ENCODE data around the gene HOOK1. TPM values are rescaled to one million over a fixed set of nuclear protein-coding genes. Genes with fewer than 3 reads are reported as not detected.

Gene HOOK1
- total and polyA plus RNA-seq, 2 experiments from 2014 or later = 27.4 to 27.6 TPM

DNA sequence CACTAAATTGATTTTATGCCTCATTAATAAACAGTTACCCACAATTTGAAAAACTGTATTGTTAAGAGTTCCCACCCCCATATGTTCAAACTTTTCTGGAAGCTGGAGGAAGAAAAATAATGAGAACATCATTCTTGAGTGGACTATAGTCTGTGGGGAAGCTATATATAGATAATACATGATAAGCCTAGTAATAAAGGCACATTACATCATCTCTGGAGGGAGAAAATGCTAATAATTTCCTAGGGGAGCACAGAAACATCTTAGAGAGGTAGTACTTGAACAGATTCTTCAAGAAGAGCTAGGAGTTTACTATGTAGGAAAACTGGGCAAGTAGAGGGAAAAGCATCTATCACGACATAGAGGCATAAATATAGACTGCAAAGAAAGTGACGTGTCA, 92.2 kb downstream of the HOOK1 start:
- H3K9me3 Mint-ChIP-seq = no peaks in the 10 kb centered on the region
- H3K4me1 ChIP-seq (ENCODE audit: insufficient read depth) = peaks cover 10% of the 10 kb centered on the region
- ATAC-seq (no peak), DNase-seq (ENCODE audit: low spot score) (no peak)
- no peak for TF ChIP-seq JUNB (IDR thresholded peaks at IDR 0.05; ENCODE audit: unreplicated experiment)
- no peak for TF ChIP-seq NANOG (IDR thresholded peaks at IDR 0.05; ENCODE audit: borderline replicate concordance)
- TF ChIP-seq, protein P1, sequence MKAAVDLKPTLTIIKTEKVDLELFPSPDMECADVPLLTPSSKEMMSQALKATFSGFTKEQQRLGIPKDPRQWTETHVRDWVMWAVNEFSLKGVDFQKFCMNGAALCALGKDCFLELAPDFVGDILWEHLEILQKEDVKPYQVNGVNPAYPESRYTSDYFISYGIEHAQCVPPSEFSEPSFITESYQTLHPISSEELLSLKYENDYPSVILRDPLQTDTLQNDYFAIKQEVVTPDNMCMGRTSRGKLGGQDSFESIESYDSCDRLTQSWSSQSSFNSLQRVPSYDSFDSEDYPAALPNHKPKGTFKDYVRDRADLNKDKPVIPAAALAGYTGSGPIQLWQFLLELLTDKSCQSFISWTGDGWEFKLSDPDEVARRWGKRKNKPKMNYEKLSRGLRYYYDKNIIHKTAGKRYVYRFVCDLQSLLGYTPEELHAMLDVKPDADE (IDR thresholded peaks at IDR 0.05) = no peak
- TF ChIP-seq ZNF114 (CRISPR knock-in tag; IDR thresholded peaks at IDR 0.05) = no peak
- no peak for TF ChIP-seq EZH2phosphoT487 (IDR thresholded peaks at IDR 0.05; ENCODE audit: unreplicated experiment)
- TF ChIP-seq EZH2 (IDR thresholded peaks at IDR 0.05; ENCODE audit: low read depth, unreplicated experiment) = no peak
- no peak for TF ChIP-seq POLR2AphosphoS5 (IDR thresholded peaks at IDR 0.05; ENCODE audit: low read depth)
- TF ChIP-seq ZNF331 (CRISPR knock-in tag; IDR thresholded peaks at IDR 0.05; ENCODE audit: low read depth) = no peak
- no peak for TF ChIP-seq STAT1 (IDR thresholded peaks at IDR 0.05; ENCODE audit: unreplicated experiment)
- TF ChIP-seq, protein P2, sequence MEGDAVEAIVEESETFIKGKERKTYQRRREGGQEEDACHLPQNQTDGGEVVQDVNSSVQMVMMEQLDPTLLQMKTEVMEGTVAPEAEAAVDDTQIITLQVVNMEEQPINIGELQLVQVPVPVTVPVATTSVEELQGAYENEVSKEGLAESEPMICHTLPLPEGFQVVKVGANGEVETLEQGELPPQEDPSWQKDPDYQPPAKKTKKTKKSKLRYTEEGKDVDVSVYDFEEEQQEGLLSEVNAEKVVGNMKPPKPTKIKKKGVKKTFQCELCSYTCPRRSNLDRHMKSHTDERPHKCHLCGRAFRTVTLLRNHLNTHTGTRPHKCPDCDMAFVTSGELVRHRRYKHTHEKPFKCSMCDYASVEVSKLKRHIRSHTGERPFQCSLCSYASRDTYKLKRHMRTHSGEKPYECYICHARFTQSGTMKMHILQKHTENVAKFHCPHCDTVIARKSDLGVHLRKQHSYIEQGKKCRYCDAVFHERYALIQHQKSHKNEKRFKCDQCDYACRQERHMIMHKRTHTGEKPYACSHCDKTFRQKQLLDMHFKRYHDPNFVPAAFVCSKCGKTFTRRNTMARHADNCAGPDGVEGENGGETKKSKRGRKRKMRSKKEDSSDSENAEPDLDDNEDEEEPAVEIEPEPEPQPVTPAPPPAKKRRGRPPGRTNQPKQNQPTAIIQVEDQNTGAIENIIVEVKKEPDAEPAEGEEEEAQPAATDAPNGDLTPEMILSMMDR (conservative IDR thresholded peaks at IDR 0.05; ENCODE audit: low read depth in 2 of 2) = no peak
- no peak for TF ChIP-seq CREB1 (CRISPR knock-in tag; IDR thresholded peaks at IDR 0.05; ENCODE audit: low read depth)
- H3K4me3 Mint-ChIP-seq = no peak overlapping the region
- no peak overlapping the region for H2AFZ ChIP-seq
- no peaks in the 10 kb centered on the region for H3F3A ChIP-seq (replicated peaks; ENCODE audit: low read depth)
- H3K4me2 ChIP-seq = no peak overlapping the region
- no peaks in the 10 kb centered on the region for H3K36me3 ChIP-seq (ENCODE audit: insufficient read depth)
- no peaks in the 10 kb centered on the region for H3K27me3 ChIP-seq (ENCODE audit: insufficient read depth)
- no peaks in the 10 kb centered on the region for H3K36me3 Mint-ChIP-seq (ENCODE audit: low read depth)
- peaks cover 10% of the 10 kb centered on the region for H3K4me1 Mint-ChIP-seq
- H4K20me1 ChIP-seq (replicated peaks; ENCODE audit: insufficient read depth) = no peaks in the 10 kb centered on the region
- no peak overlapping the region for H3K27ac Mint-ChIP-seq
- no peaks in the 10 kb centered on the region for H3K79me2 ChIP-seq (replicated peaks; ENCODE audit: insufficient read depth)
- no peak overlapping the region for H3K4me3 ChIP-seq
- no peaks in the 10 kb centered on the region for H3K27me3 Mint-ChIP-seq (ENCODE audit: insufficient read depth, low read depth, poor library complexity)
- H3K27ac ChIP-seq (ENCODE audit: low read depth) = no peak overlapping the region
- peaks cover 4% of the 10 kb centered on the region; the same call in 1 of the 2 replicates for H3K9me2 ChIP-seq (ENCODE audit: insufficient read depth)

DNA sequence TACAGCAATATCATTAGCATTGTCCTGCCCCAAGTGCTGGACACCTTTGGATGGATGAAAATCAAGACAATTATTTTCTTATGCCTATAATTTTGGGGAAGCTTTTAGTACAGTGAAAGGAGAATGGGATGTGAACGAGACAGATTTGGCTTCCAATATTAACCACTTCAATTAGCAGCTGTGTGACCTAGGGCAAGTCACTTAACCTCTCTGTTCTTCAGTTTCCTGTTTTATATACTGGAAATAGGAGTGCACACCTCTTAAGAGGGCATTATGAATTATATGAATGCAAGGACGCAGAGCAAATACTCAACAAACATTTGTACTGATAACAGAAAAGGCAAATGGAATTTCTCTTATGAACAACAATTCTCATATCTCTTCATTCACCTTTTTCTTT, 93.3 kb downstream of the HOOK1 start:
- peaks cover 4% of the 10 kb centered on the region; the same call in 1 of the 2 replicates for H3K9me2 ChIP-seq (ENCODE audit: insufficient read depth)
- H3K4me1 Mint-ChIP-seq = peaks cover 9% of the 10 kb centered on the region; the same call in 2 of the 3 replicates
- no peaks in the 10 kb centered on the region for H3K9me3 Mint-ChIP-seq
- H3K79me2 ChIP-seq (replicated peaks; ENCODE audit: insufficient read depth) = no peaks in the 10 kb centered on the region
- no peaks in the 10 kb centered on the region for H3F3A ChIP-seq (replicated peaks; ENCODE audit: low read depth)
- peaks cover 10% of the 10 kb centered on the region for H3K4me1 ChIP-seq (ENCODE audit: insufficient read depth)
- no peaks in the 10 kb centered on the region for H3K27me3 Mint-ChIP-seq (ENCODE audit: insufficient read depth, low read depth, poor library complexity)
- no peaks in the 10 kb centered on the region for H3K36me3 Mint-ChIP-seq (ENCODE audit: low read depth)
- H4K20me1 ChIP-seq (replicated peaks; ENCODE audit: insufficient read depth) = no peaks in the 10 kb centered on the region; the same call in 1 of the 2 replicates
- no peak for DNase-seq (ENCODE audit: low spot score)
- no peak overlapping the region for H2AFZ ChIP-seq
- no peak overlapping the region for H3K4me3 Mint-ChIP-seq
- no peak overlapping the region for H3K27ac Mint-ChIP-seq
- H3K27me3 ChIP-seq (ENCODE audit: insufficient read depth) = no peaks in the 10 kb centered on the region
- ATAC-seq = no peak
- H3K36me3 ChIP-seq (ENCODE audit: insufficient read depth) = no peaks in the 10 kb centered on the region
- no peak overlapping the region for H3K4me2 ChIP-seq
- no peak overlapping the region for H3K27ac ChIP-seq (ENCODE audit: low read depth)
- H3K4me3 ChIP-seq = no peak overlapping the region
- TF ChIP-seq EZH2phosphoT487 (IDR thresholded peaks at IDR 0.05; ENCODE audit: unreplicated experiment) (no peak), STAT1 (IDR thresholded peaks at IDR 0.05; ENCODE audit: unreplicated experiment) (no peak), EZH2 (IDR thresholded peaks at IDR 0.05; ENCODE audit: low read depth, unreplicated experiment) (no peak)
- TF ChIP-seq, protein P2 (conservative IDR thresholded peaks at IDR 0.05; ENCODE audit: low read depth in 2 of 2) = no peak
- TF ChIP-seq, protein P1 (IDR thresholded peaks at IDR 0.05) = no peak
- TF ChIP-seq, protein P3, sequence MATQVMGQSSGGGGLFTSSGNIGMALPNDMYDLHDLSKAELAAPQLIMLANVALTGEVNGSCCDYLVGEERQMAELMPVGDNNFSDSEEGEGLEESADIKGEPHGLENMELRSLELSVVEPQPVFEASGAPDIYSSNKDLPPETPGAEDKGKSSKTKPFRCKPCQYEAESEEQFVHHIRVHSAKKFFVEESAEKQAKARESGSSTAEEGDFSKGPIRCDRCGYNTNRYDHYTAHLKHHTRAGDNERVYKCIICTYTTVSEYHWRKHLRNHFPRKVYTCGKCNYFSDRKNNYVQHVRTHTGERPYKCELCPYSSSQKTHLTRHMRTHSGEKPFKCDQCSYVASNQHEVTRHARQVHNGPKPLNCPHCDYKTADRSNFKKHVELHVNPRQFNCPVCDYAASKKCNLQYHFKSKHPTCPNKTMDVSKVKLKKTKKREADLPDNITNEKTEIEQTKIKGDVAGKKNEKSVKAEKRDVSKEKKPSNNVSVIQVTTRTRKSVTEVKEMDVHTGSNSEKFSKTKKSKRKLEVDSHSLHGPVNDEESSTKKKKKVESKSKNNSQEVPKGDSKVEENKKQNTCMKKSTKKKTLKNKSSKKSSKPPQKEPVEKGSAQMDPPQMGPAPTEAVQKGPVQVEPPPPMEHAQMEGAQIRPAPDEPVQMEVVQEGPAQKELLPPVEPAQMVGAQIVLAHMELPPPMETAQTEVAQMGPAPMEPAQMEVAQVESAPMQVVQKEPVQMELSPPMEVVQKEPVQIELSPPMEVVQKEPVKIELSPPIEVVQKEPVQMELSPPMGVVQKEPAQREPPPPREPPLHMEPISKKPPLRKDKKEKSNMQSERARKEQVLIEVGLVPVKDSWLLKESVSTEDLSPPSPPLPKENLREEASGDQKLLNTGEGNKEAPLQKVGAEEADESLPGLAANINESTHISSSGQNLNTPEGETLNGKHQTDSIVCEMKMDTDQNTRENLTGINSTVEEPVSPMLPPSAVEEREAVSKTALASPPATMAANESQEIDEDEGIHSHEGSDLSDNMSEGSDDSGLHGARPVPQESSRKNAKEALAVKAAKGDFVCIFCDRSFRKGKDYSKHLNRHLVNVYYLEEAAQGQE (IDR thresholded peaks at IDR 0.05; ENCODE audit: unreplicated experiment) = no peak

All from GM23338 (cell line).